ENCODE results near the gene DGAT2.

Gene DGAT2

DNA sequence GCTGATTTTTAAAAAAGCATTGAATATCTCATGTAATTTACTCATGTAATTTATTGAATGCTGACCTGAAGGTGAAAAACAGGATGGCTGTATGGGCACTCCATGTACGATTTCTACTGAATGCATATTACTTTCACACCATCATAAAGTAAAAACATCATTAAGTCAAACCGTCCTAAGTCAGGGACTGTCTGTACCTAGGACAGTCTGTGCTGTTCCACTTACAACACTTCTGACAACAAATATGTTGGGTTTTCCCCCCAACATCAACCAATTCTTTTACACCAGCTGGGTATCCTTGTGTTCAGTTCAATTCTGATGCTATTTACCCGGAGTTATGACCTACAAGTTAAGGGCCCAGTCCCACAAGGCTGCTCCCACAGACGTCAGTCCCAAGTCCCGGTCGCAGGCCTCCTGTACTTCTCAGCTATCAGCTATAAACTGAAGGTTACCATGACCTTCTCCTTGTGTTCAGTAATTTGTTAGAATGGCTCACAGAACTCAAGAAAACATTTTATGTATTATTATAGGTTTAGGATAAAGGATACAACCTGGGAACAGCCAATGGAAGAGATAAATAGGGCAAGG is 63.4 kb downstream of the DGAT2 start:
- no peak for ATAC-seq

DNA sequence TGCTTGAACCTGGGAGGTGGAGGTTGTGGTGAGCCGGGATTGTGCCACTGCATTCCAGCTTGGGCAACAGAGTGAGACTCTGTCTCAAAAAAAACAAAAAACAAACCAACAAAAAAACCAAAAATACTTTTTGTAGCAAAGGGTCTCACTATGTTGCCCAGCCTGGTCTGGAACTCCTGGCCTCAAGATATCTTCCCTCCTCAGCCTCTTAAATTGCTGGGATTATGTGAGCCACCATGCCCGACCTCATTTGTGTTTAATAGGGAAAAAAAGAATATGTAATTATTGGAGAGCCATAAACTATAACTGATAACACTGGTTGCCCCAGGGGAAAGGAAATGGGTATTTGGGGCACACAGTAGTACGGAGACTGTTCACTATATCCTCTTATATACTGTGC is 66.2 kb downstream of the DGAT2 start:
- no peak for ATAC-seq

DNA sequence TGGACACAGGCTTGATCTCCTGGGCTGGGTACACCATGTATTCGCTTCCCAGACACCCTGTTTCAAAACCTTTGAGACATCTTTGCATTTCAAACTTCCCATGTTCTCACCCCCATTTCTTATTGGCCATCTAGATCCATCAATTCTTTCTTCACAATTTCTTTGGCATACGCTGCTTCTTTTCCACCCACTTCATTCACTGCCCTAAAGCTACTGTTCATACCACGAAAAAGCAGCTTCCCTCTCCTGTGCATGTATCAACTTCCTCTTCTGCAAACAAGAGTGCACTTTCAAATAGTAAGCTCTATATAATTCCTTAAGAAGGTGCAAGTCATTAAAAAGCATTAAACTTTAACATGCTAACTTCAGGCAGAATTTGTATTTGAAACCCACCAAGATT is 67.8 kb downstream of the DGAT2 start:
- ATAC-seq = no peak

DNA sequence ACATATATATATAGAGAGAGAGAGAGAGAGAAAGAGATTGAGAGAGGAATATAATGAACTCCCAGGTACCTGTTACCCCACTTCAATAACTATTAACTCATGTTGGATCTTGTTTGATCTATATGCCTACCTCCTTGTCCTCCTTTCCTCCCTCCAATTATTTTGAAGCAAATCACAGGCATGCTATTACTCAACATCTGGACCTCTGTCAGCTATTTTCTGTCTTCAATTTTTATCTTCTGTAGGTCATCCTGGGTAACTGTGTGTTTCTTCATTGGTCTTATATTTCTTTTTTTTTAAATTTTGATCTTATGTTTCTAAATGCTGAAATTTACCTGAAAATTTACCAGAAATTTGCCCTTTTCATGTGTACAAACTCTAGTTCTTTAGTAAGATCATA is 71.3 kb downstream of the DGAT2 start:
- no peak for ATAC-seq

DNA sequence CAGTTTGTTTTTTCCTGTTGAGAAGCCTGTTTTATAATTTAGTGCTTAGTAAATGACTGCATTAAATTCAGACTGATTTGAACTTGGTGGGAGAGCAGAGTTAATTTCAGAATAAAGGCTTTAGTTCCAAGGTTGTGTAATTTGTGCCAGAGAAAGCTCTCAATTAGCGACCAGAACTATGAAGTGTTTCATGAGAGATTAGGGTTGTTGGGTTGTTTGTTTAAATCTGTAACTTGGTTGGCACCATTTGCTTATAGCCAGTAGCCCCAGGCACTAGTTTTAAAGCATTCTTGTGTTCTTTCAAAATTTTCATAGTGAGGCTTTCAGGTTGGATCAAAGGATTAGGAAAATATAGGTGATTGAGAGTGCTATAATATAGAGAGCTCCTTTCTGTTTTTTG is 71.9 kb downstream of the DGAT2 start:
- no peak for ATAC-seq

DNA sequence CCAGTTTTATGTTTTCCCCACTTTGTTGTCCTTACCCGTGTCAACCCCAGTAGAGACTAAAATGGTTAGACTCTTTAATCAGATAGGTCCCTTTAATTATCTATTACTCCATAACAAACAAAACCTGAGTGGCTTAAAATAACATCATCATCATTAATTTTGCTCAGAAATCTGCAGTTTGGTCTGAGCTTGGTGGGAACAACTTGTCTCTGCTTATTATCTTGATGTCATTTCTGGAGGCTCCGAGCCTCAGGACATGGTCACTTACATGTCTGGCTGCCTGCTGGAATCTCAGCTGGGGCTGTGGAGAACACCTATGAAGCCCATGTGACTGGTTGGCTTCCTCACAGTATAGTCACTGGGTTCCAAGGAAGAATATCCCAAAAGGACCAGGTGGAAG is 73.2 kb downstream of the DGAT2 start:
- ATAC-seq = no peak

DNA sequence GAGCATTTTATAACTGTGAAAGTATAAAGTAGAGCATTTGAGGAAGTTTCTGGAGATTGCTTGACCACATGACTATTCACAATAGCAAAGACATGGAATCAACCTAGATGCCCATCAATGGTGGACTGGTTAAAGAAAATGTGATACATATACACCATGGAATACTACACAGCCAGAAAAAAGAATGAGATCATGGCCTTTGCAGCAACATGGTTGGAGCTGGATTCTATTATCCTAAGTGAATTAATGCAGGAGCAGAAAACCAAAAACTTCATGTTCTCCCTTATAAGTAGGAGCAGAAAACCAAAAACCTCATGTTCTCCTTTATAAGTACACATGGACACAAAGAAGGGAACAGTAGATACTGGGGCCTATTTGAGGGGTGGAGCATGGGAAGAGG is 76.7 kb downstream of the DGAT2 start:
- ATAC-seq = no peak

DNA sequence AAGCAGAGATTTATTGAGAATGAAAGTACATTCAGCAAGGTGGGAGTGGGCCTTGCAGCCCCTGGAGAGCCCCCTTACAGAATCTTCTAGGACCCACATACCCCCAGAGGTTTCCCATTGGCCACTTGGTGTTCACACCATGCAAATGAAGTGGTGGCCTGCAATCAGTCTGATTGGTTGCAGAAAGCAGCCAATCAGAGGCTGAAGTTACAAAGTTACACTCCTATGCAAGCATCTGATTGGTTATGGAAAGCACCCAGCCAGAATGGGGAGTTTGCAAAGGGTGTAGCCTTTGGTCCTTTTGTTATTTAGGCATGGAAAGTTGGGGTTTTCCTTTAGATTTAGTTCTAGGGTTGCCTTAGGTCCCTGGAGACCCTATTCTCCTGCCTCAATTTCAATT is 81.3 kb downstream of the DGAT2 start:
- ATAC-seq = no peak

DNA sequence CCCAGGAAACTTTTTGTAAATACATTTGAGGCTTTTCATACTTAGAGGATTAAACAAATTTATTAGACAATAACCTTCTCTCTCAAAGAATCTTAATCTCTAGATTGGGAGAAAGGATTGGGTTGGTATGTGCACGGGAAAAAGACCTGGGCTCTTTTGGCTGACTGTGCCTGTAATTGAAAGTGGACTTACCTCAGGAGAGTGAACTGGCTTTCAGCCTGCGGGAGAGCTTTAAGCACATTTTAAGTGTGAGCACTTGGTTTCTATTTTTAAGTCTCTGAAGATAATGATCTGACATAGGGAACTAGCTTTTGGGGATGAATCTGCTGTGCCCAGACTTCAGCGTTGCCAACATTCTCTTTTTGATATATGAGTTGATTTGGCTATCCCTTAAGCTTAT is 82.2 kb downstream of the DGAT2 start:
- ATAC-seq = no peak
